GM19240 (cell line): ENCODE data around the gene STK39.
"Not testable (repeated sequence)": the region's sequence is repeated elsewhere in the genome, so short reads cannot be mapped to it uniquely, and the experiment has no call there.

ENCODE experiments used
- DNase-seq: peaks from one replicate; pipeline ENCODE4 v3.0.0; 2011; ENCODE audit warnings: low spot score; ENCODE audit not compliant: insufficient read length

STK39 gene

GRCh38 chr2:168138374-168138773 lies 109.0 kb downstream of the STK39 start:
- DNase-seq = no peak

GRCh38 chr2:168137510-168138180 lies 109.8 kb downstream of the STK39 start:
- DNase-seq = no peak

GRCh38 chr2:168136392-168136977 lies 110.9 kb downstream of the STK39 start:
- no peak for DNase-seq

- DNase-seq = no peak
Measured at GRCh38 chr2:168135630-168136029, 111.8 kb downstream of the STK39 start.

DNA sequence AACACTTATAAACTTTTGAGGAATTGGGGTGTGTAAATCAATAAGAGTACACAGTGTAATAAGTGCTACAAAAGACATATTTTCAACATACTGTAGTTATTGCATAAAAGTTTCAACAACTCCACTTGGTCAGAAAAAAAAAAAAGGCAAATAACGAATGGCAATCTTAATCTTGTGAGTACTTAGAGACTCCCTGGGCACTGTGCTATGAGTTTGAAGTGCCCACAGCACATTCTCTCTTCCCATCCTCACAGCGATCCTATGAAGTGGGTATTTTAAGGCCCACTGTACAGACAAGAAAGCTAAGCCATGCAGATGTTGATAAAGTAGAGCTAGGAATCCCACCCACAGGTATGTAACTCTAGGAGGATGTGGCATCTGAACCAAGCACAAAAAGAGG lies 112.3 kb downstream of the STK39 start:
- DNase-seq = no peak

DNA sequence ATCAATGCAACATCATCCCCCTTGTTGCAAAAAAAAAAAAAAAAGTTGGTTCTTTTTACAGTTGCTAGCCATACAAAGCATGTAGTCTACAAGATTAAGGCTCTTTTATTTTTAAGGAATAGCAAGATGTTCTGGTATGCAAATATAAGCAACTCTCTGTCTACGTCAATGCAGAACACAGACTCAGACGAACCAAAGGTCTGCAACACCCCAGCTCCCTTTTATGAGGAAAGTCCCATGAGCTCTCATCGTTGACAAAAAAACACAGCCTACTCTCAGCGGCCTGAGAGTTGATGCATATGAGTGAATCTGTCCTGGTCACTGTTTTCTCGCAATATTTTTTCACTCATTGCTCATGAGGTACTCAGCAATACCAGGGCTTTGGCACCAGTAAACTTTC lies 112.9 kb downstream of the STK39 start:
- DNase-seq = no peak

DNA sequence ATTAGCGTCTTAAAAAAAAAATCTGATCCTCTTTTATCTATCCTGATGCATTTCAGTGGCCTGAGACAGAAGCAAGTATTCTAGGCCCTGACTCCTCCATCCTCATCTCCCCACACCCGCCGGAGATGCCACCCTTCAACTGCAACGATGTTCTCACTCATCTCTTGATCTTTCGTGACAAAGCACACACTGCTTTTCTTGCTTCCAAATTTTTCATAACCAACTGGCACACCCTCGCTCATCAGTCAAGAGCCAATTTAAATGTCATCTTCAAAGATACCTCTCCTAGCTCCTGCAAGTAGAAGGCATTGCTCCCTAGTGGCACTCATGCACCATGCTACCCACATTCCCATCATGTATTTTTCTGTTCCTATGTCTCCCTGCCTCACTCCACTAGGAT lies 115.0 kb downstream of the STK39 start:
- DNase-seq = no peak

DNA sequence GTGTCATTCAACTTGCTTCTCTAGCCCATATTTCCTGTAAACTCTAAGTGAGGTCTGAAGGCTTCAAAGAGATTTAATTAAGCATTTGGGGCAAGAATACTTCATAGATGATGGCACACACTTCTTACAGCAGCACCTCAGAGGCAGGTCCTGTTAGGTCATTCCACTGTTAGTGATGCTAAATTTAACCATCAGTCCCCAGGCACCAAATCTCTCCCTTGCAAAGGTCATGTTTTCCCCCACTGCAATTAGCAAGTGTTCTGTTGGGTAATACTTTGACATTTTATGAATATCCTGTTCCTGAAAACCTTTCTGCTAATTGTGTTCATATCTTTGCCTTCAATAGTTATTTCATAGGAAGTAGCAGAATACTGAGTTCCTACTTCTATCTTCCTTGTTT lies 117.0 kb downstream of the STK39 start:
- no peak for DNase-seq

- no peak for DNase-seq
Measured at GRCh38 chr2:168127371-168127770, 120.0 kb downstream of the STK39 start.

- not testable (repeated sequence) for DNase-seq
Measured at GRCh38 chr2:168122210-168122609, 125.2 kb downstream of the STK39 start.

- DNase-seq = no peak
Measured at GRCh38 chr2:168120730-168121129, 126.7 kb downstream of the STK39 start.

DNA sequence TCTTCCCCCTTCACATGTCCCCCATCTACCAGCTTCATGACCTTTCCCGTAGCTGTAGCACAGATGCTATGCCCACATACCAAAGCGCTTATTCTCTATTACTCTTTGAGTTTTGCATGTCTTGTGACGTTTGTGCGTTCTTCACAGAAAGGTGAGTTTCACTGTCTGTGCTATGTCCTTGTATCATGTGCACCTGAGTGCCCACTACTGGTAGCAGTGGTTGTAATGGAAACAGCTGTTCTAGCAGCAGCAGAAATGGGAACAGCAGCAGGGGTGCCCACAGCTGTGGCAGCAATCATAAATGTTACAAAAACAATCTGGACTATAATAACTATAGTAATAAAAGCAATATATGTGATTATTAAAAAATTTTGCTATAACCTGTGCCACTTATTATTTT lies 127.1 kb downstream of the STK39 start:
- DNase-seq = no peak

GRCh38 chr2:168119515-168120141 lies 127.8 kb downstream of the STK39 start:
- no peak for DNase-seq

DNA sequence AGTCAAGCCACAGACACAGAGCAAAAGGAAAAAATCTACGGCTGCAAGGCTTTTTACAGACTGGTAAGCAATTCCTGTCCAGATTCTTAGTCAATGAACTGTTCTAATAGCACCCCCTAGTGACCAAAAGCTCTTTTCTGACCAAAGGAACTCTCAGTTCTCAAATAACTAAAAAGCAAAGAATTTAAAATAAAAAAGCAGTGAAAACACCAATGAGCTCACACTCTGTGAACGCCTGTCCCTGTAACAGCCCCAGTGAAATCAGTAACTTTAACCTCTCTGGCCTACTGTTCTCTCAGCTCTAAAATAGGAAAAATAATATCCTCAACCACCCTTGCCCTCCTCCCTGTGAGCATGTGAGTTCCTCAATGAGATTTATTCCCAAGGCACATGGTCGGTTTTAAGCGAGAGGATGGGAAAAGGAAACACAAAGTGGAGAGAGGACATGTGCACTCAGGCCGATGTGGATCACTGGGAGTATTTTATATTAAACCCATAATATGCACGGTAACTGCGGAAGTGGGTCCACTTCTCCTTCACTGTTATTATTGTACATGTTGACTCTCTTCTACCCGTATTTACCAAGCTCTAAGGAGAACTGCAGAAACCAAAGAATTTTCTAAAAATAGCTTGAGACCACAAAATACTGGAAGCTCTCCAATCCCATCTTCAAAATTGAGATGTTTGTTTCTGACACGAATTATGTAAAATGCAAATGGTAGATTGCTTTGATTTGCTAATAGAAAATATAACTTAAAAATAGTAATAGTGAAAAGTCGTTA lies 128.5 kb downstream of the STK39 start:
- DNase-seq = no peak

DNA sequence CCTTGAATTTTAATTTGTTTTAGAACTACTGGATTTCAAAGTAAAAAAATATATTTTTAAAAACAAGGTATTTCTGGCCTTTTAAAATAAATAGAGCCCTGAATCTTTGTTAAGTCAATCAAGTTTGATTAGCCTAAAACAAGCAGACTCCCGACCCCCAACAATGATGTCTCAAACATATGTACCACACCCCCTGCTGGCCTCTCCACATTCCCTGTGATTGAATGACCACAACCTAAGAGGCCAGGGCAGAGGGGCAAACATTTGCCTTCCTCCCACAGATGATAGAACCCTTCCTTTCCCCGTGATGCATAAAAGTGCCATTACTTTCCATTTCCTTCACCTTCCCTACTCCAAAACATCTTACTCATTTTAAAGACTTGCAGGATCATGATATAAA lies 130.9 kb downstream of the STK39 start:
- DNase-seq = no peak

DNA sequence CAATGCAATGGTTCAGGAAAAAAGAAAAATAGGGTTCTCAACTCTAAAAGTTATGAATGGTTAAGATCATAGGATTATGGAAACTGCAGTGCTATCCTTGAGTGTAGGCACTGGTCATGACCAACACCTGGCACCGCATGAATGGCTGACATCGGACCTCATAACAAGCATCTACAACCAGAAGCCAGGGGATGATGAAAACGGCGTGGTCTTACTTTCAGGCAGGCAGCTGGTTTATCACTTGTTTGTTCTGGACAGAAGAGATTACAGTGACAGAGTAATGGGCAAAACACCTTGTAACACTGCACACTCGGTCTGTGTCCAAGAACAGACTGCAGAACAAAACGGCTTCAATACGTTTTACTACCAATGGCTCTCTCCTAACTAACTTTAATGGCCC lies 132.8 kb downstream of the STK39 start:
- DNase-seq = no peak

DNA sequence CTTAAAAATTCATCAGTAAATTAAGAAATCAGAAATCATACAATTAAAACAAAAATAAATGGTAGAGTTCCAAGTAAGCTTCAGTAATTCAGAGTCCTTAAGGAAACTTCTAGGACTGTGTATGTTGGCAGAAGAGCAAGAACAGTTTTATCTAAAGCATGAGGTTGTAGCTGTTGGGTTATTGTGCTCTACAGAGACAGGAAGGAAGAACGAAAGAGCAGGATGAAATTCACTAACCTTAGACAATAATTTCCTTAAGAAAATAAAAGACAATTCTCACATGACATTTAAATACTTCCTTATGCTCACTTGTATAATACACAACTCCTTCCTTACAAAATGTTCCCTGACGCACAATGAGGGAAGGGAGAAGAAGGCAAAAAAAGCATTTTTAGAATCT lies 133.4 kb downstream of the STK39 start:
- no peak for DNase-seq

- DNase-seq = no peak
Measured at GRCh38 chr2:168107322-168107721, 140.1 kb downstream of the STK39 start.

DNA sequence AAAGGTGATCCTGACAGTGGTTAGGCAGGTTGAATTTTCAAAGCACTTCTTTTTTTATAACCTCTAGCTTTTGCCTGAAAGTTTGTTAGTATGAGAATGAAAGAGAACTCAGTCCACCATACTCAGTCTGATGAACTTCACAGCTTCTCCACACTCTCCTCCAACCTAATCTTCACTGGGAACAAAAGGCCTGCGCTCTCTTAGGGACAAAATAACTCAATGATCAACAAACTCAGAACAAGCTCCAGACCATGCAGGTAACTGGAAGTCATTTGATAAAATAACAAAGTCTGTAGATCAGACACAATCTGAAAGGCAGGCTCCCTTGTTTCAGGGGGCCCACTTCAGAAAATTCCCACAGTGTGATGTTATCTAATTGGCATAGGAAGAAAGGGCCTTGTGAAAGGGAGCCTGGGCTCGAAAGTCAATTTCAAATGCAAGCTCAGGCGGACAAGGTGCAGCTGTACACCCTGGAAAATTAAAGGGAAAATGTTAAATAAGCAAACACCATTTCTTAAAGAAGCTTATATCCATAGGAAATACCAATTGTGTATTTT lies 142.2 kb downstream of the STK39 start:
- no peak for DNase-seq

DNA sequence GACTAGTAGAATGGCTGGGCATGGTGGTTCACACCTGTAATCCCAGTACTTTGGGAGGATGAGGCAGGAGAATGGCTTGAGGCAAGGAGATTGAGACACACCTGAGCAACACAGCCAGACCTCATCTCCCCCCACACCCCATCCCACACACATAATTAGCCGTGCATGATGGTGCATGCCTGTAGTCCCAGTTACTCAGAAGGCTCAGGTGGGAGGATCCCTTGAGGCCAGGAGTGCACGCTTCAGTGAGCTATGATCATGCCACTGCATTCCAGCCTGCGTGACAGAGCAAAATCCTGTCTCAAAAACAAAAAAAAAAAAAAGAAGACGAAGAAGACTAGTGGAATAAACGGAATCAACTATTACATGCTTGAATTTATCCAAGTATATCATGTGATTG lies 150.0 kb downstream of the STK39 start:
- DNase-seq = no peak

DNA sequence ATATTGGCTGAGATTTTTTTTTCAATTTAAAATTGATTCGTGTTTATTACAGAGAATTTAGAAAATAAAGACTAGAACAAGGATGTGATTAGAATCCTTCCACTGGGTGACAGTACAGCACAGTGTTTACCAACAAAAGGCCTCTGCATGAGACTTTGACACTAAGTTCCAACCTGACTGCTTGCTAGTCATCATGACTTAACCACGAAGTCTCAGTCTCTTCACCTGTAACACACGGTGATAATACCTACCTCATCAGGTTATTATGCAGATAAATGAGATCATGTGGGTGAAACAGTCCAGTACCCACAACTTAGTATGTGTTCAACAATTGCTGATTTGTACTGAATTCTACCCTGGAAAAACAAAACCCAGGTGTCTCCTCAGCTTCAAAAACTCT lies 151.2 kb downstream of the STK39 start:
- no peak for DNase-seq

GRCh38 chr2:168091986-168092385 lies 155.4 kb downstream of the STK39 start:
- no peak for DNase-seq
